Germinal center (tissue), 1 donor: ENCODE results near the gene NSMF.
A peak's percentile ranks its signal among the peaks of the same experiment; 100 is the strongest.

Source experiments
- DNase-seq: peaks from one replicate; pipeline ENCODE4 v3.0.0; 2012; ENCODE audit warnings: mixed read lengths, low spot score

Gene NSMF

GRCh38 chr9:137430723-137431415 lies 28.3 kb downstream of the NSMF start:
- DNase-seq: no peak

GRCh38 chr9:137429974-137430722 lies 29.0 kb downstream of the NSMF start:
- peak; percentile 67 for DNase-seq

GRCh38 chr9:137429546-137429890 lies 29.6 kb downstream of the NSMF start:
- no peak for DNase-seq

- no peak for DNase-seq
Observed at GRCh38 chr9:137428841-137429545, 30.1 kb downstream of the NSMF start.

GRCh38 chr9:137428311-137428630 lies 30.9 kb downstream of the NSMF start:
- DNase-seq: no peak

GRCh38 chr9:137427454-137428310 lies 31.5 kb downstream of the NSMF start:
- no peak for DNase-seq

- DNase-seq: no peak
Observed at GRCh38 chr9:137426018-137426681, 33.0 kb downstream of the NSMF start.

GRCh38 chr9:137423514-137424291 lies 35.4 kb downstream of the NSMF start:
- DNase-seq: no peak

- DNase-seq: peak; percentile 95
Observed at GRCh38 chr9:137422604-137423513, 36.3 kb downstream of the NSMF start, which contains the start of the genes EXD3 and NOXA1. Gene EXD3, minus strand, starts transcription at chr9:137423162. Its CDS starts 27,805 bp downstream, at chr9:137395357. Gene NOXA1, plus strand, starts transcription at chr9:137423393. Its CDS starts 137 bp downstream, at chr9:137423530.

- DNase-seq: no peak
Observed at GRCh38 chr9:137421838-137422603, 37.1 kb downstream of the NSMF start.

- no peak for DNase-seq
Observed at GRCh38 chr9:137417161-137418021, 41.7 kb downstream of the NSMF start.

GRCh38 chr9:137416563-137417151 lies 42.5 kb downstream of the NSMF start:
- no peak for DNase-seq

- no peak for DNase-seq
Observed at GRCh38 chr9:137416006-137416562, 43.0 kb downstream of the NSMF start.

GRCh38 chr9:137415451-137415850 lies 43.7 kb downstream of the NSMF start:
- DNase-seq: no peak

- no peak for DNase-seq
Observed at GRCh38 chr9:137412431-137412830, 46.7 kb downstream of the NSMF start.

GRCh38 chr9:137411645-137412380 lies 47.3 kb downstream of the NSMF start:
- DNase-seq: no peak
